ENCODE results near the gene MEGF11. TPM values are rescaled to one million over a fixed set of nuclear protein-coding genes. Genes with fewer than 3 reads are reported as not detected.

The MEGF11 gene
- polyA plus RNA-seq, 1 donor, result 3.9 TPM

DNA sequence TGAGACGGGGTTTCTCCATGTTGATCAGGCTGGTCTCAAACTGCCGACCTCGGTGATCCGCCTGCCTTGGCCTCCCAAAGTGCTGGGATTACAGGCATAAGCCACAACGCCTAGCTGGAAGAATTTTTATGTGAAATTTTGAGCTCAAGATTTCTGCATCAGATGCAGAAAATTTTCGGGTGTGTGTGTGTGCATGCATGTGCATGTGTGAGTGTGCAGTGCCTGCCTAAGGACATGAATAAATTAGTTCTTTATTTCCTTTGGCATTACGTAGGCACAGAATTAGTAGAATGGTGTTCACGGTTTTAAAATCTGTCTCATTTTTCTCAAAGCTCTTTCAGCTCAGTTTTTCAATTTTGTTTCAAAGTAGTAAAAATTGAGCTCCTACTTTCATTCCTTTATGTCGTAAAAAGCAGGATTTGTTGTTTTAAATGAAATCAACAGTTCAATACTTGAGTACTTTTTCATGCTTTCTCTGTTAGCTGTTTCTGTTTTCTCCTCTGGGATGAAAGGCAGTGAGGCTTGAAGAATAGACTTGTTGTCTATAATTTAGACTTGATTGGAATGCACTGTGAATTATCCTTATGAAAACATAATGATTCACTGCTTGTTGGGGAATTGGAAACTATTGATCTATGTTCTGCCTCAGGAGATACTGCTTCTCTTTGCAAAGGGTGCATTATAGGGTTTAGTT is 407.6 kb downstream of the MEGF11 start:
- DNase-seq, result no peak

Other genes with a start within 250 kb of the MEGF11 start
- gene DIS3L, start 39.8 kb upstream of the MEGF11 start, polyA plus RNA-seq (ENCODE audit: insufficient read length), result 52.0 TPM
- gene TIPIN, start 102.9 kb upstream of the MEGF11 start, polyA plus RNA-seq (ENCODE audit: insufficient read length), result 21.0 TPM
- gene MAP2K1, start 133.2 kb upstream of the MEGF11 start, polyA plus RNA-seq (ENCODE audit: insufficient read length), result 52.0 TPM
- 39.4 TPM for gene SNAPC5, start 244.0 kb upstream of the MEGF11 start, polyA plus RNA-seq (ENCODE audit: insufficient read length)